Measurements from ENCODE around the gene MAP2K2. TPM values are rescaled to one million over a fixed set of nuclear protein-coding genes. Genes with fewer than 3 reads are reported as not detected.

Gene MAP2K2
- total RNA-seq, 1 experiment from 2014 or later = 185 TPM

GRCh38 chr19:4089400-4089908 is 34.5 kb downstream of the MAP2K2 start:
- DNase-seq (ENCODE audit: low spot score) = no peak
- Histone ChIP-seq H3K27me3 (replicated peaks; ENCODE audit: insufficient read depth, low read depth, low read length, poor library complexity) (no peaks in the 10 kb centered on the region), H3K4me3 (ENCODE audit: low read depth, low read length, poor library complexity, severe bottlenecking) (no peak overlapping the region), H3K9me3 (ENCODE audit: low read depth, low read length, poor library complexity, severe bottlenecking) (no peaks in the 10 kb centered on the region), H3K36me3 (ENCODE audit: insufficient read depth, low read length, poor library complexity, severe bottlenecking) (peaks cover 3% of the 10 kb centered on the region), H3K27ac (ENCODE audit: low read depth, low read length, poor library complexity, severe bottlenecking) (no peak overlapping the region), H3K4me1 (ENCODE audit: insufficient read depth, low read length, poor library complexity, severe bottlenecking) (no peaks in the 10 kb centered on the region)
- no TSS peak for BruUV-seq (replicated peaks)
- TF ChIP-seq EZH2 (IDR thresholded peaks at IDR 0.05; ENCODE audit: borderline replicate concordance, low read depth, low read length, poor library complexity, severe bottlenecking) (no peak), CTCF (conservative IDR thresholded peaks at IDR 0.05; ENCODE audit: low read depth, low read length) (no peak)
- ChIA-PET CTCF (no interaction called here), POLR2A (ENCODE audit: low non-redundant PET) (no interaction called here)
- intact Hi-C loops (cut with micrococcal nuclease; ENCODE audit: unreplicated experiment) = no loop called here

- Histone ChIP-seq H3K27me3 (replicated peaks; ENCODE audit: insufficient read depth, low read depth, low read length, poor library complexity) (no peaks in the 10 kb centered on the region), H3K9me3 (ENCODE audit: low read depth, low read length, poor library complexity, severe bottlenecking) (no peaks in the 10 kb centered on the region), H3K4me3 (ENCODE audit: low read depth, low read length, poor library complexity, severe bottlenecking) (no peak overlapping the region), H3K27ac (ENCODE audit: low read depth, low read length, poor library complexity, severe bottlenecking) (no peak overlapping the region), H3K4me1 (ENCODE audit: insufficient read depth, low read length, poor library complexity, severe bottlenecking) (no peaks in the 10 kb centered on the region), H3K36me3 (ENCODE audit: insufficient read depth, low read length, poor library complexity, severe bottlenecking) (peaks cover 3% of the 10 kb centered on the region)
- ChIA-PET POLR2A (ENCODE audit: low non-redundant PET) (no interaction called here), CTCF (no interaction called here)
- no peak for TF ChIP-seq CTCF (conservative IDR thresholded peaks at IDR 0.05; ENCODE audit: low read depth, low read length)
- no peak for TF ChIP-seq EZH2 (IDR thresholded peaks at IDR 0.05; ENCODE audit: borderline replicate concordance, low read depth, low read length, poor library complexity, severe bottlenecking)
- BruUV-seq (replicated peaks) = no TSS peak
- no peak for DNase-seq (ENCODE audit: low spot score)
- intact Hi-C loops (cut with micrococcal nuclease; ENCODE audit: unreplicated experiment) = no loop called here
Observed at GRCh38 chr19:4088975-4089374, 34.9 kb downstream of the MAP2K2 start.

- BruUV-seq (replicated peaks) = no TSS peak
- H3K4me1 ChIP-seq (ENCODE audit: insufficient read depth, low read length, poor library complexity, severe bottlenecking) = no peaks in the 10 kb centered on the region
- H3K27ac ChIP-seq (ENCODE audit: low read depth, low read length, poor library complexity, severe bottlenecking) = no peak overlapping the region
- ChIA-PET CTCF (no interaction called here), POLR2A (ENCODE audit: low non-redundant PET) (interaction anchor here (0.8 kb wide), 1 partner anchor 1599 kb away, joined by 3 read pairs; no protein-coding TSS in a partner anchor)
- H3K9me3 ChIP-seq (ENCODE audit: low read depth, low read length, poor library complexity, severe bottlenecking) = no peaks in the 10 kb centered on the region
- no peak for TF ChIP-seq EZH2 (IDR thresholded peaks at IDR 0.05; ENCODE audit: borderline replicate concordance, low read depth, low read length, poor library complexity, severe bottlenecking)
- no peak for TF ChIP-seq CTCF (conservative IDR thresholded peaks at IDR 0.05; ENCODE audit: low read depth, low read length)
- no peak for DNase-seq (ENCODE audit: low spot score)
- intact Hi-C loops (cut with micrococcal nuclease; ENCODE audit: unreplicated experiment) = no loop called here
- H3K27me3 ChIP-seq (replicated peaks; ENCODE audit: insufficient read depth, low read depth, low read length, poor library complexity) = no peaks in the 10 kb centered on the region
- H3K36me3 ChIP-seq (ENCODE audit: insufficient read depth, low read length, poor library complexity, severe bottlenecking) = peaks cover 3% of the 10 kb centered on the region
- no peak overlapping the region for H3K4me3 ChIP-seq (ENCODE audit: low read depth, low read length, poor library complexity, severe bottlenecking)
Observed at GRCh38 chr19:4087787-4088679, 35.9 kb downstream of the MAP2K2 start.
